GM10266 (cell line): ENCODE measurements around the gene MRPL49.

Experiments used
- DNase-seq: peaks from one replicate; pipeline ENCODE4 v3.0.0; 2012; ENCODE audit errors: extremely low spot score
- CTCF ChIP-seq: IDR thresholded peaks from 2 replicates; pipeline ENCODE4 v1.5.1; 2012; ENCODE audit warnings: mild to moderate bottlenecking, low read depth; ENCODE audit not compliant: control insufficient read depth, insufficient read depth; ENCODE audit errors: missing control alignments

Gene MRPL49

DNA sequence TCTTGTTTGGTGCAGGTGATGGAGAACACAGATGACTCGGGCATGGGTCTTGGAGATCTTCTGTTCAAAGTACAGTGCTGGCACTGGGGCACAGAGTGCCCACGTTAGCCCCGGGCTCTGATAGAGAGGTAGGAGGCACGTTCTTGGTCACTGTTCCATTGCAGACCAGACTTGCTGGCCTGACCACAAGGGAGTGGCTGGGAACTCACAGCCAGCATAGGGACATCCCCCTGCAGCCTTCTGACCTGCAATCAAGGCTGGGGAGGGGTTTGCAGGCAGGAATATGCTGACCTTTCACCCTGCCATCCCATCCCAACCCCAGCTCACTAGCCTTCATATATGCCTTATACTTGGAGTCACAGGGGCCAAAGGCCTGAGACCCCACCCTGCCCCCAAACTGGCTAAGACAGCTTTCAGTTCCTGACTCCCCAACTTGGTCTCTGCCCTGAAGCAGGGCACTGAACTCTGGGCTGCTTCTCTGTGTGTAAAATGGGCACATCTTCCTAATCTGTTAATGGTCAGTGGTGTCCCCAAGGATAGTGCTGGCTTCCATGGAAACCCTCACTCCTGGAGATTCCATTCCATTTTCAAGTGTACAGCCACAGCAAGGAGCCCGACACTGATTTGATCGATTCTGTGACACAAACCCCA lies 4.6 kb downstream of the MRPL49 start:
- DNase-seq = no peak
- TF ChIP-seq CTCF = no peak

- no peak for DNase-seq
- no peak for TF ChIP-seq CTCF
Observed at GRCh38 chr11:65127473-65128181, 5.5 kb downstream of the MRPL49 start.

GRCh38 chr11:65128182-65129145 lies 6.3 kb downstream of the MRPL49 start:
- no peak for TF ChIP-seq CTCF
- DNase-seq = no peak

DNA sequence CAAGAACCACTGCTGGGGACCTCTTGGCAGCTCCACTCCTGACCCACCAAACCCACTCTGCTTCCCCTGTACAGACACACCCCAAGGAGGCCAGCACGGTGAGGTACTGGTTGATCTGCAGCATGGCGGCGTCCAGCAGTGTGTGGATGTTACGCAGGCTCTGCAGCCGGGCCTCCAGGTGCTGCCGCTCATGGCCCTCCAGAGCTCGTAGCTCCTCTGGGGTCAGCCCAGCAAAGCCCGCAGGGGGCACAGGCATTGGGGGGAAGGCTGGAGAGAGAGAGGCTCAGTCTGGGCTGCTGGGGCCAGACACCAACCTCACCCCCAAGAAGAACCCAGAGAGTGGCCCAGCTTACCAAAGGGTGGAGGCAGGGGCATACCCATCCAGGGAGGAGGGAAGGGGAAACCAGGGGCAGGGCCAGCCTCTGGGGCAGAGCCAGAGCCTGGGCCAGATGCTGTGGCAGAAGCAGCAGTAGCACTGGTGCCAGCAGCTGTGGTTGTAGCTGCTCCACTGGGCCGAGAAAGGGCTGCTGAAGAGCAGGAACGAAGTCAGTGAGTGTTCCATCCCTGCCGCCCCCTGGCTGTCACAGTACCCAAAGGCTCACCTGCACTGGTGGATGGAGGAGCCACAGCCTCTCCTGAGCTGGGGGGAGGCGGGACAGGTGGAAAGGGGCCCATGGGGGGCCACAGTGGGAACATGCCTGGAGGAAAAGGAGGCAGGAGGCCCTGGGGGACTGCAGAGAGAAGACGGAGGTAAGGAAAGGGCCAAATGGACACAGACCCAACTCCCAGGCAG lies 7.7 kb downstream of the MRPL49 start:
- no peak for DNase-seq
- no peak for TF ChIP-seq CTCF

GRCh38 chr11:65130631-65131416 lies 8.7 kb downstream of the MRPL49 start:
- no peak for TF ChIP-seq CTCF
- DNase-seq = no peak

DNA sequence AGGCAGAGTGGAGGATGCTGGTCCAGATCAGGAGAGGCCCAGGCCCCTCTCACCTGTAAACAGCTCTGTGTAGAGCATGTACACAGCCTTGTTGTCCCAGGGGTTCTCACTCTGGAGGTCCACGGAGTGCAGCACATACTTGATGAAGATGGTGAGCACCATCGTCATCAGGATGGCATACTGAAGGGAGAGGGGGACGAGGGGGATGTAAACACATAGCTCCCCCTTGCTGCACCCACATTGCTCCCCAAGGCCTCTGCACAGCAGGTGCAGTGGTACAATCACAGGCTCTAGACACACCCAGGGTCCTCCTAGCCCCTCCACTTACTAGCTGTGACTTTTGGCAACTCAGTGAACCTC lies 9.3 kb downstream of the MRPL49 start:
- DNase-seq = no peak
- no peak for TF ChIP-seq CTCF
